NCI-H1694 (cell line): Measurements from ENCODE around the gene PABPC4L.
"Not testable (repeated sequence)": the region's sequence is repeated elsewhere in the genome, so short reads cannot be mapped to it uniquely, and the experiment has no call there.

Source experiments
- DNase-seq: peaks from one replicate; lab custom pipeline; 2025; lab: John Stamatoyannopoulos, UW

PABPC4L gene

DNA sequence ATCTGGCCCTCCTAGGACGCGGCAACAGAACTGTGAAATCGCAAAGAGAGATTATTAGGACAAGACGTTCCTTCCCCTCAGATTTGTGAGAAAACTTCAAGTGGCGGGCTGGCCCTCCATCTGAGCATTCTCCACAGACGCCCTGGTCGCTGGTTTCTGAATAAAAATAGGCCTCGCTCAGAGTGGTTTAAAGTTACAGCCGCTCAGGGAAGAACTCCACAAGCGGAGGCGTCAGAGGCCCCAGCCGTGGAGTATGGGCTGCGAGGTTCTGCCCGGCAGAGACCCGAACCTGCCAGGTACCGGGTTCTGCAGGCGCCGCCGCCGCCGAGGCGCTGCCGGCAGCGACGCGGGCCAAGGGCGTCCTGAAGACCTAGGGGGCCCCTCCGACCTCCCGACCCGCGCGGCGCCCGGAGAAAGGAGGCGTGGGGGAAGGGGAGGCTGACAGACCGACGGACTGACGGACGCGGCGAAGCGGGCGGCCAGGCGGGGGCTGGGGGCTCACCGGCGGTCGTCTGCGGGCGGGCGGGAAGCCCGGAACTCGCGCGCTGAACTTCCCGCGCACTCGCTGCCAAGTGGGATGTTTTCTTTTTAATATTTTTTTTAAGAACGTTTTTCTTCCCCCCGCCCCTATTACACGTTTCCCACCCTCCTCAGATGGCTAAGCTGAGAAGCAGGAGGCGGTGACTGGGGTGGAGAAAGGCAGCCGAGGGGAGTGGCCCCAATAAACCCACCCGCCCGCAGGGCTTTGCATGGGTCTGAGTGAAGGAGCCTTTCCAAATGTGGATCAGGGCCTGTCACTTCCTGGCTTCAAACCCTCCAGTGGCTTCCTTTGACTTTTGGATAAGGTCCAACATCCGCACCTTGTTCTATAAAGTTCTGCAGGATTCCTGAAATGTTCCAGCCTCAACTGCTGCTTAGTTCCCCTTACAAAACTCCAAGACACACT is at the start of gene PABPC4L:
Gene PABPC4L (minus strand): TSS at position 574 of the 946 bp plus-strand sequence. CDS start 770 bp downstream, outside the sequence.
- no peak for DNase-seq

GRCh38 chr4:134251322-134251721 is 49.7 kb upstream of the PABPC4L start:
- DNase-seq, result no peak

DNA sequence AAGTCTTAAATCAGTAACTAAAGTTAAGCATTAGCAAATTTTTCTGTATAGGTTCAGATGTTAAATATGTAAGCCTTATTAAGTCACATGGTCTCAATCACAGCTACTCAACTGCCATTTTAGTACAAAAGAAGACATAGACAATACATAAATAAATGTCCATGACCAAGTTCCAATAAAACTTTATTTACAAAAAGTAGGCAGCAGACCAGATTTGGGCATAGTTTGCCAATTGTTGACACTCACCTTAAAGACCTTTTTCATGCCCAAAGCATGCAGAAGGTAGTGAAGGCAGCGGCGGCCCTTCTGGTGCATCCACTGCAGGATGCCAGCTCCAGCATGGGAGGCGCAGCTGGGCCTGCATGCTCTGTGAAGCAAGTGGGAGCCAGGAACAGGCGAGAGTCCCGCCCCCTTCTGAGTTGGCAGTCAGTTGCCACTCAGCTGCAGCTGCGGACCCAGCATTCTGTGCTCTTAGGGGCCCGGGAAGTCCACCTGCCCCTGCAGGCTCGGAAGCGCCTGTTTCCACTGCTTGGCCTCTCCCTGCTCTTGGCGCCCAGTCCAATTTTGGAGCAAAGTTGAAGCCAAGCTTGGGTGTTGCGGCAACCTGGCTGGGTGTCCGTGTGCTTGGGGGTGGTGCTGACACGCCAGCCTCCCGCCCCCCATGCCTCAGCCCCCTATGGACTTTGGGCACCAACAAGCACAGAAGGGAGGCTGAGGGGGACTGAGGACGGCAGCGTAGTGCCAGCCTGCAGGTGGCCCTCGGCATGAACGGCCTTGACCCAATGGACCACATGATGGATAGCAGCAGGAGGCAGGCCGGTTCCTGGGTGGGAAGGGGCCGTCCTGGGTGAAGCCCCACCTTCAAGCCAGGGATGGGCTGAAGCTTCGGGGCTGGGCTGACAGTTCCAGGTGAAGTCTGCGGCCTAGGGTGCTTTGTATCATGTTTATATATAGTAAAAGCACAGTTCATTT is 42.4 kb upstream of the PABPC4L start:
- no peak for DNase-seq

GRCh38 chr4:134219043-134219442 is 17.5 kb upstream of the PABPC4L start:
- no peak for DNase-seq

DNA sequence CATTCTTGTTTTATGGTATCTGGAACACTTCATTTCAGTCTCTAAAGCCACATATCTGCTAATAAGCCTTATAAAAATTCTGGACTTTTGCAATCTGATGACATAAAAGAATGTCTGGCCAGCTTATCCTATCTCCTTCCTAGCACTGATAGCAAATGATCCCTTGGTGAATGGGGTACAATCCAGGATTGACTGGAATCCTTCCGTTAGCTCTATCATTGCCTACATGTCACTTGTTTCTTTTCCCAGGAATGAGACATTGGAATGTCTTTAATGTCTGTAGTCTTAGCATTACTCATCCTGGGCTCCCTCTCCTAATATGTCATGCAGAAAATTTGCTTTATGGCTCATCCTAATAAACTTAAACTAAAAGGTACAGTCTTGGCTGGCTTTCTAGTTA is 14.8 kb upstream of the PABPC4L start:
- DNase-seq, result no peak

DNA sequence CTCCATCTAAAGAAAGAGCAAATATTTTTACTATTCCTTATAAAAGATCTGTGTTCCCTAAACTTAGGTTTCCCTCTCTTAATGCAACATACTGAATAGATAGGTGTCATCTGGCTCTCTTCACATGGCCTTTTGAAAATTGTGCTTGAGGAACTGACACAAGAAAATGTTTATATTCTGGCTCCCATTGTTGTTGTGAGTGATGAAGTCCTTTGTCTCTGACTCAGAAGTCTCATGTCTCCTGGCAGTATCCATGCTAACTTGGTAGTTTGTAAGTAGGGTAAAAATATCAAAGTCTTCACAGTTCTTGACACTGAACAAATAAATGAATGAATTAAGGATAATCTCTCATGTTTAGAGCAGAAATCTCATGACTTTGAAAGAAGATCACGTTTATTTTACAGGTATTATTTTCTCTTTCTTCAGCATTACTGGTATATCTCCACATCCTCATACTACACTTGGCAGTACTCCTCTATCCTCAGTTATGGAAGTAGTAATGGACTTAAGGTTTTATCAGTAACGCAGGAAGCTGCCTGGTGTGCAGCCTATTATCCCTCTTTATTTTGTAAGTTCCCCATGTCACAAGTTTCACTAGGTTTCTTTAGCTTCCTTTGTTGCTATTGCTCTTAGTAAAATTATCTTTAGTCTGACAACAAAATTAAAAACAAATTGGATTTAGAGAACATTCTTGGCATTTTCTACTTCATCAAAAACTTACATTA is 14.2 kb upstream of the PABPC4L start:
- no peak for DNase-seq

- not testable (repeated sequence) for DNase-seq
These were observed 6.4 kb upstream of the PABPC4L start for GRCh38 chr4:134207955-134208354.

DNA sequence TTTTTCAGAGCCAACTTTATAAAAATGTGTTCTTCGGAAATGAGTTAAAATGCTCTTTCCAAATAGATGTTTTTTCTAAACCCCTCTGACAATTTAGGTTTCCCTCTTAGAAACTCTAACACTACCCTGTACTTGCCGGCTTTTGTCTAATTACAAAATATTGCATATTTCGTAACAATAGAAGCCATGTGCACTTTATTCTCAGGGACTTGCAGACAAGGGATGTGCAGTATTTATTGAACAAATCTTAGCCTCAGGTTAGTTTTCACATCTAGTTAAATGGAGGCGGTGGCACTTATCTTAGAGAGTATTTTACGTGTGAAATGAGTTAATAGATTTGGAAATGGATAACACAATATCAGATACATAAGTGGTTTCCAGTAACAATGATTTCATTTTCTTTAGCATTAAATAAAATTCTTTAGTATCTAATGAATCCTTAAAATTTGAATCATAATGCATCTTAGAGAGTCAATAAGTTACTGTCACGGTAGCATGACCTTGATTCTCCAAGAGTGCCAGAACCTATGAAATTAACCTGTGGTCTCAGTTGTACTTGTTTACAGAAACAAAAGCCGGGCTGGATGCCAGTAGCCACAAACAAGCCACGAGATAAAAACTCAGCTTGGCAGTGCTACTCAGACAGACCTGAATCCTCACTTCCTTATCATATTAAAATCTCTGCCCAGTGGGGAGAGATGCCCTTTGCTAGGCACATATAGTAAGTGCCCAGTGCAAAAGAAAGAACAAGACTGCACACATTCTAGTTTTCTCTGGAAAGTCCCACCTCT is 772 bp upstream of the PABPC4L start:
- no peak for DNase-seq

GRCh38 chr4:134200811-134201215 is 776 bp downstream of the PABPC4L start:
- no peak for DNase-seq

DNA sequence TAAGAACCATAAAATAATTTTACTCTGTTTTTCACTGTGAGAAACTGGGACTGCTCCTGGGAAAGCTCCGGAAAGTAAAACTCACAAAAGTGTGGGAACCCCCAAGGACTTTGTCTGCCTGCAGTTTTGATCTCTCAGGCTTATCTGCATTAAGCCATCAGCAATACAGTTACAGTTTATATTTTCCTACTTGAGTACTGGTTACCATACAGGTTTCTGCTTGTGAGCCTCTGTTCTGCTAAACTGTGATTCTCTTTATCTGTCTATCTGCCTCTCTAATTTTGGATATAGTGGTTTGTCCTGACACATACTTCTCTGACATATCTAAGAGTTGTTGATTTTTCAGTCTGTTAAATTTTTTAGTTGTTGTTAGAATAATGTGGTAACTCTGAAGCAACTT is 11.6 kb downstream of the PABPC4L start:
- DNase-seq, result no peak

GRCh38 chr4:134189480-134189879 is 12.1 kb downstream of the PABPC4L start:
- DNase-seq, result no peak

- no peak for DNase-seq
These were observed 22.9 kb downstream of the PABPC4L start for GRCh38 chr4:134178706-134179105.

DNA sequence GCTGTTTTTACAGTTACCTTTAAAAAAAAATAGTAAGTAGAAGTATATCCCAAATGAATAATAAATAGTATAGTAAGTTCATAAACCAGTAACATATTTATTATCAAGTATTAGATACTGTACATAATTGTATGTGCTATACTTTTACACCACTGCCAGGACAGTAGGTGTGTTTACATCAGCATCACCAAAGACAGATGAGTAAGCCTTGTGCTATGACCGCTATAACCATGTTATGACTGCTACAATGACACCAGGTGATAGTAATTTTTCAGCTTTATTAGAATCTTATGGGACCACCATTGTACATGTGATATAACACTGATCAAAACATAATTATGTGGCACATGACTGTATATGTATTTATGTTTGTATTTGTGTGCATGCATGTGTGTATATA is 27.3 kb downstream of the PABPC4L start:
- no peak for DNase-seq

- DNase-seq, result no peak
These were observed 41.4 kb downstream of the PABPC4L start for GRCh38 chr4:134160211-134160610.

GRCh38 chr4:134154097-134154496 is 47.5 kb downstream of the PABPC4L start:
- DNase-seq, result no peak

- DNase-seq, result no peak
These were observed 53.6 kb downstream of the PABPC4L start for GRCh38 chr4:134147941-134148340.
